H4 (cell line): Measurements from ENCODE around the gene INMT. TPM values are rescaled to one million over a fixed set of nuclear protein-coding genes. Genes with fewer than 3 reads are reported as not detected.

ENCODE experiments used
- total RNA-seq: library from RNA; depleted of rRNA; stranded (reverse); fragments of >200 nt; shearing (Covaris generic); gene quantifications from 2 replicates; pipeline ENCODE4 v1.2.3, GENCODE V29; 2014; rRNA removed

Gene INMT
- total RNA-seq, 1 experiment from 2014 or later: 0.66 TPM

Other genes starting within 250 kb of the INMT start
- gene GGCT, start 247.3 kb upstream of the INMT start, total RNA-seq: 127 and 144 TPM in 2 replicates
- 344 and 405 TPM in 2 replicates for gene GARS1, start 157.3 kb upstream of the INMT start, total RNA-seq
- gene CRHR2, start 69.7 kb upstream of the INMT start, total RNA-seq: not detected in 2 replicates
- 6.9 and 7.5 TPM in 2 replicates for gene MINDY4, start 19.3 kb downstream of the INMT start, total RNA-seq
- gene AQP1, start 159.7 kb downstream of the INMT start, total RNA-seq: 1.4 and 1.7 TPM in 2 replicates
- not detected in 2 replicates for gene GHRHR, start 211.8 kb downstream of the INMT start, total RNA-seq